ENCODE results near the gene AK3.

The AK3 gene

GRCh38 chr9:4689687-4690104 lies 51.3 kb downstream of the AK3 start:
- H3K36me3 ChIP-seq (replicated peaks in 1 of 2; ENCODE audit: control insufficient read depth in 2 of 2, insufficient read depth in 2 of 2, low read length in 2 of 2), result peaks cover 13 to 82% of the 10 kb centered on the region in 2 donors
- no peak overlapping the region for H2AK5ac ChIP-seq (ENCODE audit: low read depth, low read length)
- H3K18ac ChIP-seq (ENCODE audit: low read length), result no peak overlapping the region
- no CpG with 5 or more reads among the region's 1 CpG for WGBS, 2 donors (ENCODE audit: extremely low coverage in 2 of 2, insufficient read length in 2 of 2, insufficient replicate concordance in 1 of 2)
- no peak overlapping the region for H3K23ac ChIP-seq (ENCODE audit: low read depth, low read length, poor library complexity)
- no peak overlapping the region for H4K91ac ChIP-seq (ENCODE audit: low read depth, low read length, poor library complexity)
- H3K4me3 ChIP-seq (ENCODE audit: low read length in 2 of 2), result no peak overlapping the region
- no peak overlapping the region for H3K9ac ChIP-seq (ENCODE audit: low read depth, low read length, poor library complexity)
- H3K79me1 ChIP-seq (ENCODE audit: low read depth, low read length), result no peaks in the 10 kb centered on the region
- no peak overlapping the region for H2BK5ac ChIP-seq (ENCODE audit: low read length)
- H2BK12ac ChIP-seq (ENCODE audit: low read length), result no peak overlapping the region
- no peak overlapping the region for H2BK120ac ChIP-seq (ENCODE audit: low read depth, low read length)
- no peak for DNase-seq (ENCODE audit: low spot score)
- H3K14ac ChIP-seq (ENCODE audit: low read length), result no peak overlapping the region
- H3K27me3 ChIP-seq (ENCODE audit: control insufficient read depth in 3 of 3, insufficient read depth in 3 of 3, low read depth in 1 of 3, low read length in 3 of 3), result no peaks in the 10 kb centered on the region
- H3K9me3 ChIP-seq (replicated peaks in 1 of 2; ENCODE audit: control insufficient read depth in 2 of 2, insufficient read depth in 1 of 2, low read depth in 1 of 2, low read length in 2 of 2), result no peaks in the 10 kb centered on the region
- no peaks in the 10 kb centered on the region for H3K4me1 ChIP-seq (ENCODE audit: control insufficient read depth in 2 of 2, insufficient read depth in 1 of 2, low read depth in 1 of 2, low read length in 2 of 2)
- H2BK15ac ChIP-seq (ENCODE audit: low read length), result no peak overlapping the region
- H4K8ac ChIP-seq (ENCODE audit: low read depth, low read length), result no peak overlapping the region
- H3K27ac ChIP-seq (replicated peaks; ENCODE audit: low read length), result no peak overlapping the region
- H2AFZ ChIP-seq (ENCODE audit: low read length), result no peak overlapping the region
- no peak overlapping the region for H3K4ac ChIP-seq (ENCODE audit: low read length)
- no peak overlapping the region for H3K4me2 ChIP-seq (ENCODE audit: insufficient read depth, low read length, poor library complexity, severe bottlenecking)

GRCh38 chr9:4689021-4689420 lies 52.0 kb downstream of the AK3 start:
- WGBS, 2 donors (ENCODE audit: extremely low coverage in 2 of 2, insufficient read length in 2 of 2, insufficient replicate concordance in 1 of 2), result no CpG with 5 or more reads among the region's 2 CpGs
- H3K14ac ChIP-seq (ENCODE audit: low read length), result no peak overlapping the region
- H3K27ac ChIP-seq (replicated peaks; ENCODE audit: low read length), result no peak overlapping the region
- no peak overlapping the region for H3K4me3 ChIP-seq (ENCODE audit: low read length in 2 of 2)
- H2BK15ac ChIP-seq (ENCODE audit: low read length), result no peak overlapping the region
- H3K23ac ChIP-seq (ENCODE audit: low read depth, low read length, poor library complexity), result no peak overlapping the region
- no peak overlapping the region for H2BK5ac ChIP-seq (ENCODE audit: low read length)
- no peak overlapping the region for H2BK12ac ChIP-seq (ENCODE audit: low read length)
- no peak overlapping the region for H4K8ac ChIP-seq (ENCODE audit: low read depth, low read length)
- no peak overlapping the region for H3K4me2 ChIP-seq (ENCODE audit: insufficient read depth, low read length, poor library complexity, severe bottlenecking)
- no peak overlapping the region for H2AK5ac ChIP-seq (ENCODE audit: low read depth, low read length)
- H3K18ac ChIP-seq (ENCODE audit: low read length), result no peak overlapping the region
- no peak overlapping the region for H3K9ac ChIP-seq (ENCODE audit: low read depth, low read length, poor library complexity)
- no peaks in the 10 kb centered on the region for H3K4me1 ChIP-seq (ENCODE audit: control insufficient read depth in 2 of 2, insufficient read depth in 1 of 2, low read depth in 1 of 2, low read length in 2 of 2)
- no peak for DNase-seq (ENCODE audit: low spot score)
- H2AFZ ChIP-seq (ENCODE audit: low read length), result no peak overlapping the region
- no peak overlapping the region for H3K4ac ChIP-seq (ENCODE audit: low read length)
- H3K9me3 ChIP-seq (replicated peaks in 1 of 2; ENCODE audit: control insufficient read depth in 2 of 2, insufficient read depth in 1 of 2, low read depth in 1 of 2, low read length in 2 of 2), result no peaks in the 10 kb centered on the region
- H3K36me3 ChIP-seq (replicated peaks in 1 of 2; ENCODE audit: control insufficient read depth in 2 of 2, insufficient read depth in 2 of 2, low read length in 2 of 2), result peaks cover 11 to 80% of the 10 kb centered on the region in 2 donors
- no peaks in the 10 kb centered on the region for H3K27me3 ChIP-seq (ENCODE audit: control insufficient read depth in 3 of 3, insufficient read depth in 3 of 3, low read depth in 1 of 3, low read length in 3 of 3)
- H3K79me1 ChIP-seq (ENCODE audit: low read depth, low read length), result no peaks in the 10 kb centered on the region
- H2BK120ac ChIP-seq (ENCODE audit: low read depth, low read length), result no peak overlapping the region
- H4K91ac ChIP-seq (ENCODE audit: low read depth, low read length, poor library complexity), result no peak overlapping the region

- Histone ChIP-seq H2AK5ac (ENCODE audit: low read depth, low read length) (no peak overlapping the region), H2BK15ac (ENCODE audit: low read length) (no peak overlapping the region), H3K27ac (replicated peaks; ENCODE audit: low read length) (no peak overlapping the region), H3K27me3 (ENCODE audit: control insufficient read depth in 3 of 3, insufficient read depth in 3 of 3, low read depth in 1 of 3, low read length in 3 of 3) (no peaks in the 10 kb centered on the region), H3K9me3 (replicated peaks in 1 of 2; ENCODE audit: control insufficient read depth in 2 of 2, insufficient read depth in 1 of 2, low read depth in 1 of 2, low read length in 2 of 2) (no peaks in the 10 kb centered on the region), H2AFZ (ENCODE audit: low read length) (no peak overlapping the region), H3K14ac (ENCODE audit: low read length) (no peak overlapping the region), H2BK5ac (ENCODE audit: low read length) (no peak overlapping the region), H3K4me2 (ENCODE audit: insufficient read depth, low read length, poor library complexity, severe bottlenecking) (no peak overlapping the region), H3K9ac (ENCODE audit: low read depth, low read length, poor library complexity) (no peak overlapping the region), H2BK120ac (ENCODE audit: low read depth, low read length) (no peak overlapping the region), H3K23ac (ENCODE audit: low read depth, low read length, poor library complexity) (no peak overlapping the region), H3K18ac (ENCODE audit: low read length) (no peak overlapping the region), H3K4me1 (ENCODE audit: control insufficient read depth in 2 of 2, insufficient read depth in 1 of 2, low read depth in 1 of 2, low read length in 2 of 2) (no peaks in the 10 kb centered on the region), H3K79me1 (ENCODE audit: low read depth, low read length) (no peaks in the 10 kb centered on the region), H4K8ac (ENCODE audit: low read depth, low read length) (no peak overlapping the region), H3K4ac (ENCODE audit: low read length) (no peak overlapping the region), H2BK12ac (ENCODE audit: low read length) (no peak overlapping the region), H4K91ac (ENCODE audit: low read depth, low read length, poor library complexity) (no peak overlapping the region), H3K36me3 (replicated peaks in 1 of 2; ENCODE audit: control insufficient read depth in 2 of 2, insufficient read depth in 2 of 2, low read length in 2 of 2) (peaks cover 10 to 73% of the 10 kb centered on the region in 2 donors), H3K4me3 (ENCODE audit: low read length in 2 of 2) (no peak overlapping the region)
- WGBS, 2 donors (ENCODE audit: extremely low coverage in 2 of 2, insufficient read length in 2 of 2, insufficient replicate concordance in 1 of 2), result no CpG with 5 or more reads among the region's 1 CpG
- DNase-seq (ENCODE audit: low spot score), result no peak
Measured at GRCh38 chr9:4686584-4686983, 54.4 kb downstream of the AK3 start.

GRCh38 chr9:4686112-4686511 lies 54.9 kb downstream of the AK3 start:
- Histone ChIP-seq H3K9ac (ENCODE audit: low read depth, low read length, poor library complexity) (no peak overlapping the region), H3K23ac (ENCODE audit: low read depth, low read length, poor library complexity) (no peak overlapping the region), H2AK5ac (ENCODE audit: low read depth, low read length) (no peak overlapping the region), H2AFZ (ENCODE audit: low read length) (no peak overlapping the region), H2BK120ac (ENCODE audit: low read depth, low read length) (no peak overlapping the region), H3K4me1 (ENCODE audit: control insufficient read depth in 2 of 2, insufficient read depth in 1 of 2, low read depth in 1 of 2, low read length in 2 of 2) (no peaks in the 10 kb centered on the region), H4K8ac (ENCODE audit: low read depth, low read length) (no peak overlapping the region), H3K14ac (ENCODE audit: low read length) (no peak overlapping the region), H3K27ac (replicated peaks; ENCODE audit: low read length) (no peak overlapping the region), H3K27me3 (ENCODE audit: control insufficient read depth in 3 of 3, insufficient read depth in 3 of 3, low read depth in 1 of 3, low read length in 3 of 3) (no peaks in the 10 kb centered on the region), H2BK15ac (ENCODE audit: low read length) (no peak overlapping the region), H2BK12ac (ENCODE audit: low read length) (no peak overlapping the region), H3K4ac (ENCODE audit: low read length) (no peak overlapping the region), H3K9me3 (replicated peaks in 1 of 2; ENCODE audit: control insufficient read depth in 2 of 2, insufficient read depth in 1 of 2, low read depth in 1 of 2, low read length in 2 of 2) (no peaks in the 10 kb centered on the region), H4K91ac (ENCODE audit: low read depth, low read length, poor library complexity) (no peak overlapping the region), H3K79me1 (ENCODE audit: low read depth, low read length) (no peaks in the 10 kb centered on the region), H3K18ac (ENCODE audit: low read length) (no peak overlapping the region), H3K36me3 (replicated peaks in 1 of 2; ENCODE audit: control insufficient read depth in 2 of 2, insufficient read depth in 2 of 2, low read length in 2 of 2) (peaks cover 10 to 69% of the 10 kb centered on the region in 2 donors), H3K4me3 (ENCODE audit: low read length in 2 of 2) (no peak overlapping the region), H3K4me2 (ENCODE audit: insufficient read depth, low read length, poor library complexity, severe bottlenecking) (no peak overlapping the region), H2BK5ac (ENCODE audit: low read length) (no peak overlapping the region)
- no peak for DNase-seq (ENCODE audit: low spot score)
- no CpG with 5 or more reads among the region's 4 CpGs for WGBS, 2 donors (ENCODE audit: extremely low coverage in 2 of 2, insufficient read length in 2 of 2, insufficient replicate concordance in 1 of 2)

All from neuronal stem cell (in vitro differentiated cells).